PFSK-1 (cell line): ENCODE results near the gene MKX.

ENCODE experiments used
- FOXP2 ChIP-seq: optimal IDR thresholded peaks from 2 replicates; pipeline ENCODE3; 2011; ENCODE audit warnings: borderline replicate concordance, control low read depth, inconsistent platforms; ENCODE audit not compliant: insufficient read depth; ENCODE audit errors: extremely low read length, extremely low read depth
- POLR2AphosphoS5 ChIP-seq: IDR thresholded peaks from 2 replicates; pipeline ENCODE4 v1.6.1; 2012; ENCODE audit warnings: low read depth, mild to moderate bottlenecking, control low read depth, low read length, moderate library complexity
- REST ChIP-seq, 2 experiments: IDR thresholded peaks; 2 replicates each; pipeline versions ENCODE4 v1.6.1 to v1.8.0; 2011 to 2012; ENCODE audit warnings: low read depth in 2 of 2, low read length in 2 of 2, control low read depth in 1 of 2, inconsistent platforms in 1 of 2, mild to moderate bottlenecking in 1 of 2, moderate library complexity in 1 of 2; ENCODE audit not compliant: insufficient read depth in 1 of 2
- SIN3A ChIP-seq: IDR thresholded peaks from 2 replicates; pipeline ENCODE4 v1.6.1; 2012; ENCODE audit warnings: mild to moderate bottlenecking, low read length, moderate library complexity, borderline replicate concordance; ENCODE audit not compliant: insufficient read depth
- TAF1 ChIP-seq: IDR thresholded peaks from 2 replicates; pipeline ENCODE4 v1.6.1; 2012; ENCODE audit warnings: low read length, control low read depth, borderline replicate concordance; ENCODE audit not compliant: insufficient read depth

The MKX gene

DNA sequence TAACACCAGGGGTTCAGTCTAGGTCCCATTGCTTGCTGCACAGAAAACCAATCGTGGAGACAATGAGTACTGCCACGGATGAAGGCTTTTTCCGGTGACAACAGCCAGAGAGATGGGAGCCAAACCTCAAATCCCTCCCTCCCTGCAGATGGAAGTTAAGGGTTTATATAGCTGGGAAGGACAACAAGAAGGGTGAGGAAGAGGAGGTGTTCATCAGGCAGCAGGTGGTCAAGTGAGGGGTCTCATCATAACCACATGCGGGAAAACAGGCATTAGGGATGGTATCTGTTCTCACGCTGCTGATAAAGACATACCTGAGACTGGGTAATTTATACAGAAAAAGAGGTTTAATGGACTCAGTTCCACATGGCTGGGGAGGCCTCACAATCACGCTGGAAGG lies 91.3 kb downstream of the MKX start:
- TF ChIP-seq REST (IDR thresholded peaks at IDR 0.05; ENCODE audit: insufficient read depth in 1 of 2, low read depth in 2 of 2, low read length in 2 of 2): no peak
- TF ChIP-seq FOXP2: no peak
- TF ChIP-seq TAF1: no peak
- TF ChIP-seq SIN3A: no peak
- TF ChIP-seq POLR2AphosphoS5: no peak

- no peak for TF ChIP-seq TAF1
- no peak for TF ChIP-seq REST (IDR thresholded peaks at IDR 0.05; ENCODE audit: insufficient read depth in 1 of 2, low read depth in 2 of 2, low read length in 2 of 2)
- no peak for TF ChIP-seq FOXP2
Observed at GRCh38 chr10:27646604-27647175, 98.9 kb downstream of the MKX start.

DNA sequence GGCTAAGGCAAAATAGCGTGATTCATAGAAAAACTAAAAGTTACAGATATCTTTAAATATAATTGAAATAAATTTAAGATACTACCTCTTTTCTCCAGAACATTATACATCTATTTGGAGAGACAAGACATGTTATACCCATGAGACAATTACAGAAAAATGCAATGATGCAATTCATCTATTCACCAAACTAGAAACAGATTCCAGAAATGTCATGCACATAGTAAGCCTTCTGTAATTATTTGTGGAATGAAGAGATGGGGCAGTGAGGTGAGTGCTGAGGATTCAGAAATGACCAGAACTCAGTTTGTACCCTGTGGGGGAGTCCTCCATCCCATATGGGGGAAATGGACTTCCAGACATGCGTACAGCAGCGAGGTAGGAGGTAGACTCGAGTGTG lies 99.4 kb downstream of the MKX start:
- no peak for TF ChIP-seq POLR2AphosphoS5
- no peak for TF ChIP-seq SIN3A
- TF ChIP-seq REST (IDR thresholded peaks at IDR 0.05; ENCODE audit: insufficient read depth in 1 of 2, low read depth in 2 of 2, low read length in 2 of 2): no peak
- TF ChIP-seq TAF1: no peak
- TF ChIP-seq FOXP2: no peak

DNA sequence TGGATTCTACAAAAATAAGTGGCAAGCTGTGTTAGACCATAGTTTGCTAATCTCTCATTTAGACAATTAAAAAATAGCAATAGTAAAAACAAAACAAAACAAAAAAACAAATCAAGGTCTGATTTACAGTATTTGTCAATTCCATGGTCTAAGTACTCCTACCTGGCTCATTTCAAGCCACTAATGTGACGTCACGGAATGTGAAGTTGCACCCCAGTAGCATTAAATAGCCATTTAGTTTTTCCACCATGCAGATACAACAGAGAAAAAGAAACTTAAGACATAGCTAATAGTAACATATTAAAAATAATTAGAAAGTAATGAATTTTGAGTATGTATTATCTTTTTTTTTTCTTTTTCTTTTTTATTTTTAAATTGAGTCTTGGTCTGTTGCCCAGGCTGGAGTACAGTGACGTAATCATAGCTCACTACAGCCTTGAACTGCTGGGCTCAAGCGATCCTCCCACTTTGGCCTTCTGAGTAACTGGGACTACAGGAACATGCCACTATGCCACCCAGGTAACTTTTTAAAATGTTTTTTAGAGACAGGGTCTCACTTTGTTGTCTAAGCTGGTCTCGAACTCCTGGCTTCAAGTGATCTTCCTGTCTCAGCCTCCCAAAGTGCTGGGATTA lies 101.2 kb downstream of the MKX start:
- TF ChIP-seq SIN3A (no peak), TAF1 (no peak), POLR2AphosphoS5 (no peak), FOXP2 (no peak), REST (IDR thresholded peaks at IDR 0.05; ENCODE audit: insufficient read depth in 1 of 2, low read depth in 2 of 2, low read length in 2 of 2) (no peak)
